GM13976 (cell line): ENCODE results near the gene TBX18.

Source experiments
- DNase-seq: peaks from one replicate; pipeline ENCODE4 v3.0.0; 2012; ENCODE audit warnings: low spot score
- in situ Hi-C: fragments of 300-500 bp; cut with MboI; formaldehyde crosslinking; loops from one replicate; pipeline ENCODE4 v1.12.0; 2022; ENCODE audit warnings: low sequenced_read_pairs, mixed read lengths, inconsistent platforms; ENCODE audit not compliant: unreplicated experiment
- TF ChIP-seq, protein P1 (sequence below): IDR thresholded peaks from 2 replicates; pipeline ENCODE4 v1.5.1; 2012; ENCODE audit warnings: borderline replicate concordance, mild to moderate bottlenecking; ENCODE audit not compliant: insufficient read depth; ENCODE audit errors: extremely low read depth, missing control alignments, control extremely low read depth

TBX18 gene

DNA sequence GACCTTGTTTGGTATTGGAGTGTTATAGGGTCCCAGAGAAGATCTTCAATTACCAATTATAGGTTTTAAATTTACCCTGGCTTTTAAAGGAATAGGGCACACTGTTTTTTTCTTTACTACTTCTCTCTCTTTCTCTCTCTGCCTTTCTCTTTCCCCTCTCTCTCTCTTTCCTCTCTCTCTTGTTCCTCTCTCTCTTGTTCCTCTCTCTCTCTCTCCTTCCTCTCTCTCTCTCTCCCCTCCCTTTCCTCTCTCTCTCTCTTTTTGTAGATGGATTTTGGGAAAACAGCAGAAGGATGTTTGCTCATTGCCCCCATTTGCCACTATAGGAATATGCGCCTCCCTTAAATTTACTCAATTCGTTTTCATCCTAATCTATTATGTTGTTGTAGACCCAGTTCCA, 45.2 kb downstream of the TBX18 start:
- TF ChIP-seq, protein P1, sequence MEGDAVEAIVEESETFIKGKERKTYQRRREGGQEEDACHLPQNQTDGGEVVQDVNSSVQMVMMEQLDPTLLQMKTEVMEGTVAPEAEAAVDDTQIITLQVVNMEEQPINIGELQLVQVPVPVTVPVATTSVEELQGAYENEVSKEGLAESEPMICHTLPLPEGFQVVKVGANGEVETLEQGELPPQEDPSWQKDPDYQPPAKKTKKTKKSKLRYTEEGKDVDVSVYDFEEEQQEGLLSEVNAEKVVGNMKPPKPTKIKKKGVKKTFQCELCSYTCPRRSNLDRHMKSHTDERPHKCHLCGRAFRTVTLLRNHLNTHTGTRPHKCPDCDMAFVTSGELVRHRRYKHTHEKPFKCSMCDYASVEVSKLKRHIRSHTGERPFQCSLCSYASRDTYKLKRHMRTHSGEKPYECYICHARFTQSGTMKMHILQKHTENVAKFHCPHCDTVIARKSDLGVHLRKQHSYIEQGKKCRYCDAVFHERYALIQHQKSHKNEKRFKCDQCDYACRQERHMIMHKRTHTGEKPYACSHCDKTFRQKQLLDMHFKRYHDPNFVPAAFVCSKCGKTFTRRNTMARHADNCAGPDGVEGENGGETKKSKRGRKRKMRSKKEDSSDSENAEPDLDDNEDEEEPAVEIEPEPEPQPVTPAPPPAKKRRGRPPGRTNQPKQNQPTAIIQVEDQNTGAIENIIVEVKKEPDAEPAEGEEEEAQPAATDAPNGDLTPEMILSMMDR = no peak
- no peak for DNase-seq
- in situ Hi-C loops = no loop called here

DNA sequence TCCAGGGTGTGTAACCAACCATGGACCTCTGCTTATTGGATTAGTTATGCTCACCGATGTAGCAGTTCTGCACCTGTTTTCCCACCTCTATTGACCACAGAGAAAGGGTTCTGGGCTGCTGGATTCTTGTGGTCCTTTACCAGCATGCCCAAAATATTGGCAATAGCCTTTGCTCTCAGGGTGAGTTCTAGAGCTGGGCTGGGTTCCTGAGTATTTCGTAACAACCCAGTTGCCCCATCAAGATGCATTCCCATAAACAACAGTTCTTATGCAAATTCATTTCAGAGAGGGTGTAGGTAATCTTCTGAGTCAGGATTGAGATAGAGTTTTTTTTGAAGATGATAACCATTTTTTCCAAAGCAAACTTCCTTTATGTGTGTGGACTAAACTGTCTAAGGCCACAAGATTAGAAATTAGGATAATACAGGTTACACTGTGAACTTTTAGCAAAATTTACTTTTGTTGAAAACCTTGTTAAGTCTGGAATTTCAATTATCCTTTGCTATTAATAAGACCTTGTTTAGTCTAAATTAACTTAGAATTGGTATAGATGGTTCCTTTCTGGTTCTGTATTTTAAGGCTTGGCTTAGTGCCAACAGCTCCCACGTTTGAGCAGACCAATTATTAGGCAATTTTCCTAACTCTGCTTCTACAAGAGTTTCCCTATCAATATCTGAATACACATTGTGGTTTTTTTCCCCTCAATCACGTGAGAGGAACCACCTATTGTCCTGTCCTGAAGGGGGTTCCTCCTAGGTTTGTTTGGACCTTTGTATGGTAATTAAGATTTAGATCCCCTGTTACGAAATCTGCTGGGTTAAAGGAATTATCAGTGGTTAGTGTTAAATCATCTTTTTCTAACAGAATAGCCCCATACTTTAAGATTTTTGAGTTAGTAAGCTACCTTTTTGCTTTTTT, 46.1 kb downstream of the TBX18 start:
- DNase-seq = no peak
- TF ChIP-seq, protein P1 = no peak
- in situ Hi-C loops = no loop called here

DNA sequence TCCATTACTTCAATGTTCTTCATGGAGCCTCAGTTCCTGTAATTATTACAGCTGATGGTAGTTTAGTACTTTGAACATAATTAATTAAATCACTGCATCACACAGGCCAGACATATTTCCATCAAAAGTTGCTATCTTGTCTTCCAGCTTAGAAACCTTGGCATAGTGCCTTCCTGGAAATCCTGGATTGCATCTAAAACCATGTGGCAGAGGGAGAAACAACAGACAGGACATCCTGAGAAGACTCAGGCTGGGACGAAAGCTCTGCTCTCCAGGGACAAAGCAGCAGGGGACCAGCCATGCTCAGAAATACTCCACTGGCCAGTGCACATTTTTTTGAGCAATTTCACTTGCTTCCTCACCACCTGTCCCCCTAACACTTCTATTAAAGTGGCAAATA, 55.3 kb downstream of the TBX18 start:
- TF ChIP-seq, protein P1 = no peak
- in situ Hi-C loops = no loop called here
- DNase-seq = no peak

DNA sequence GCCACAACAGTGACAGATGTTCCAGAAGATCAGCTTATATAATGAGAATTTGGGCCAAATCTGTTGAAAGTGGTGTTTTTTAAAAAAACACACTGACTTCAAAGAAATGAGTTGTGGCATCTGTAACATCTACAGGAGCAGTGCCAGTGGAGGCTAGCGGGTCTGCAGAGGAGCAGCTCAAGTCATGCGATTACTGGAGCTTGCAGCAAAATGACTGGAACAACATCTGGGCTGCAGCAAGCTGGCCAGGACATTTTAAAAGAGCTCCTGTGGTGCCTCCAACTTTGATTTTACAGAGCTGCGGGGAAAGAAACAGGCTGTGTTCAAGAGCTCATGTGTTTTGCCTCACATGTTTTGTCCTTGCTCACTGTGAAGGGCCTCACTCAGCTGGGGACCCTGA, 57.2 kb downstream of the TBX18 start:
- DNase-seq = no peak
- in situ Hi-C loops = no loop called here
- TF ChIP-seq, protein P1 = no peak

DNA sequence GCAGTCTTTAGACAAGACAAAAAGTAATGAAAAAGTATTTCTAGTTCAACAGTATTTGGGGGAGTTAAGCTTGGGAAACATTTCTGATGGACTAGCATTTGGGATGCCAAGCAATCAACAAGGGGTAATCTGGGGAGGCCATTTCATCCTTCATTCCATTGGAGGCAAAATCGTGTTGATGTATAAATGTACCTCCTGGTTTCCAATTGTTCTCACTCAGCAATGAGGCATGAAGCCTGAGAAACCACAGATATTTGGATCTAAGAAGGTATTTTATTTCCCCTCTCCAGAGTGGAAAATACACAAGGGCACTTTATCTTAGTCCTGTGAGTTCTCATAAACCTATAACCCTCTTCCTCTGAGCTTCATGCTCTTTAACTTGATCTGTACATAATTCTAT, 68.2 kb downstream of the TBX18 start:
- no peak for DNase-seq
- in situ Hi-C loops = no loop called here
- TF ChIP-seq, protein P1 = no peak

DNA sequence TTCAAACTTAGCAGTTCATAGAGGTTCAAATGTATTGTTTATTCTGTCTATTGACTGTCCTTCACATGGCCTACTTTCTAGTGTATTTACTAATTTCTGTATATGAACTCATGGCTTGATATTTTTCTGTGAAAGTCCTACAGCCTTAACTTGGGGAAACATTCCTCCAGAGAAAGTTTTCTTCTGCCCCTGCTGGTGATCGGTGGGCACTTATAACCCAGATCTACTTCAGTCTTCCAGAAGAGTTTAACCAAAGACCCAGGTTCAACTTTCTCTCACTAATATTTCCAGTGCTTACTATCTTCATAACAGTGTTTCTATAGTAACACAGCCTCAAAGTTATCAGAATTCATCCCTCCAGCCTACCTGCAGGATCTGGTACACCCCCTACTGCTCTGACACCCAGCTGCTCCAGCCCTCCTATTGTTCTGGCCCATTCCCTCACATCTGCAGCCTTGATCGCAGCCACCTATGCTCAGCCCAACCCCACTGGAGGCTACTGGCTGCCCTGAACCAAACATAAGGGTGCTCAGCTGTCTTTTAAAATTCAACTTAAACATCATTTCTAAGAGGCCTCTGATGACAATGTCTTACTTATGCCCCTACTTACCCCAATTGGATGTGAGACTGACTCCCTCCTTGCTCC, 72.3 kb downstream of the TBX18 start:
- TF ChIP-seq, protein P1 = no peak
- DNase-seq = no peak
- in situ Hi-C loops = no loop called here
